Pons (tissue), 1 donor: Measurements from ENCODE around the gene RNU1-3.
"Not testable (repeated sequence)": the region's sequence is repeated elsewhere in the genome, so short reads cannot be mapped to it uniquely, and the experiment has no call there.

ENCODE experiments used
- DNase-seq: peaks from one replicate; pipeline ENCODE4 v3.0.0-alpha.2; 2016; ENCODE audit warnings: low spot score

Gene RNU1-3

GRCh38 chr1:16693449-16694307 is 26.9 kb upstream of the RNU1-3 start:
- DNase-seq = not testable (repeated sequence)

GRCh38 chr1:16692717-16693448 is 26.1 kb upstream of the RNU1-3 start:
- DNase-seq = not testable (repeated sequence)

- not testable (repeated sequence) for DNase-seq
Measured at GRCh38 chr1:16692283-16692682, 25.5 kb upstream of the RNU1-3 start.

- DNase-seq = not testable (repeated sequence)
Measured at GRCh38 chr1:16690971-16691682, 24.4 kb upstream of the RNU1-3 start.

GRCh38 chr1:16687132-16687800 is 20.5 kb upstream of the RNU1-3 start:
- DNase-seq = not testable (repeated sequence)

- DNase-seq = not testable (repeated sequence)
Measured at GRCh38 chr1:16685445-16686371, 19.0 kb upstream of the RNU1-3 start.

GRCh38 chr1:16684738-16685337 is 18.1 kb upstream of the RNU1-3 start:
- DNase-seq = not testable (repeated sequence)

- not testable (repeated sequence) for DNase-seq
Measured at GRCh38 chr1:16684152-16684551, 17.4 kb upstream of the RNU1-3 start.

GRCh38 chr1:16682803-16683202 is 16.1 kb upstream of the RNU1-3 start:
- DNase-seq = not testable (repeated sequence)

- DNase-seq = not testable (repeated sequence)
Measured at GRCh38 chr1:16680366-16680765, 13.6 kb upstream of the RNU1-3 start.

GRCh38 chr1:16677552-16678431 is 11.0 kb upstream of the RNU1-3 start:
- DNase-seq = peak; percentile 47

- DNase-seq = not testable (repeated sequence)
Measured at GRCh38 chr1:16676661-16677523, 10.1 kb upstream of the RNU1-3 start.

GRCh38 chr1:16675118-16675510 is 8.4 kb upstream of the RNU1-3 start:
- not testable (repeated sequence) for DNase-seq

GRCh38 chr1:16673976-16674375 is 7.2 kb upstream of the RNU1-3 start:
- DNase-seq = not testable (repeated sequence)

- DNase-seq = not testable (repeated sequence)
Measured at GRCh38 chr1:16665836-16666235, 912 bp downstream of the RNU1-3 start.

GRCh38 chr1:16658234-16658633 is 8.5 kb downstream of the RNU1-3 start:
- DNase-seq = not testable (repeated sequence)

- not testable (repeated sequence) for DNase-seq
Measured at GRCh38 chr1:16656981-16657683, 9.6 kb downstream of the RNU1-3 start.
